Psoas muscle (tissue), 8 donors: ENCODE measurements around the gene ZGPAT. TPM values are rescaled to one million over a fixed set of nuclear protein-coding genes. Genes with fewer than 3 reads are reported as not detected.

ENCODE experiments used
- ATAC-seq, 4 donors: fragments of 200-7000 bp; cut with Tn5 transposase; one replicate each; pipeline ENCODE4 v1.9.1; 2020; ENCODE audit warnings: moderate library complexity in 3 of 4, mild to moderate bottlenecking in 2 of 4
- DNase-seq, 2 donors: peaks; one replicate each; pipeline ENCODE4 v3.0.0-alpha.2; 2020
- H3K27ac ChIP-seq: fragments of 200-600 bp; one replicate; pipeline ENCODE4 v1.8.0; 2022
- H3K27me3 ChIP-seq, 3 donors: fragments of 200-600 bp in 1 of 3; one replicate each; pipeline versions ENCODE4 v1.6.1 to v1.8.0; 2013 to 2022; ENCODE audit warnings: low read length in 2 of 3, mild to moderate bottlenecking in 2 of 3, moderate library complexity in 1 of 3; ENCODE audit not compliant: insufficient read depth in 3 of 3
- H3K36me3 ChIP-seq, 2 donors: fragments of 200-600 bp in 1 of 2; one replicate each; pipeline versions ENCODE4 v1.6.1 to v1.8.0; 2013 to 2022; ENCODE audit warnings: low read depth in 1 of 2, mild to moderate bottlenecking in 1 of 2, moderate library complexity in 1 of 2; ENCODE audit not compliant: insufficient read depth in 1 of 2
- H3K4me1 ChIP-seq: fragments of 200-600 bp; one replicate; pipeline ENCODE4 v1.8.0; 2022
- H3K4me3 ChIP-seq: fragments of 200-600 bp; one replicate; pipeline ENCODE4 v1.8.0; 2022; ENCODE audit warnings: mild to moderate bottlenecking
- H3K9me3 ChIP-seq: fragments of 200-600 bp; one replicate; pipeline ENCODE4 v1.8.0; 2022
- CTCF ChIP-seq: fragments of 200-600 bp; IDR thresholded peaks from one replicate; pipeline ENCODE4 v1.8.0; 2022; ENCODE audit warnings: antibody characterized with exemption
- WGBS, 3 donors: extraction: QIAGEN DNeasy Blood & Tissue Kit; methylation state at CpG; one replicate each; pipeline versions ENCODE4 v1.1.6 to v1.1.7; 2013; 5-methylcytosine and 5-hydroxymethylcytosine counted together
- intact Hi-C, 2 donors: fragments of 100-400 bp; cut with DNase I; formaldehyde crosslinking; loops; one replicate each; pipeline versions ENCODE4 v1.11.0 to v1.14.2; 2022
- polyA plus RNA-seq, 3 donors: library from polyadenylated mRNA; stranded (reverse); fragments of 200-250 nt; gene quantifications; one replicate each; pipeline ENCODE4 v1.2.3, GENCODE V29; 2013
- total RNA-seq, 4 donors: library from RNA; stranded (reverse); fragmentation: NEBNext Ultra II Directional in 2 of 4; extraction: Animal tissue kit (Norgen Biotek cat#: 25700) in 2 of 4; gene quantifications; one replicate each; pipeline versions ENCODE4 v1.2.1 to v1.2.4, GENCODE V29; 2021 to 2023
- donor health status: healthy with polysubstance abuse.
- donor health status: DM: no; HTN: no; CAD: no; lungs with moderate emphysema.
- donor health status: Bipolar disorder and iron deficiency.
- donor health status: healthy.
- donor health status: DM: yes; HTN: yes; CAD: no.
- donor health status: DM: no; HTN: no; CAD: no.
- donor health status: DM: no; HTN: no; CAD: no.
- donor health status: DM: yes; HTN: yes; CAD: no.

Gene ZGPAT
- total and polyA plus RNA-seq, 7 donors: 10.7 to 54.8 (median 18.2) TPM

GRCh38 chr20:63663332-63664066 is 44.3 kb upstream of the ZGPAT start:
- peaks cover 12 to 66% of the 10 kb centered on the region in 2 donors for H3K36me3 ChIP-seq
- H3K27me3 ChIP-seq: no peaks in the 10 kb centered on the region
- no peak overlapping the region for H3K4me3 ChIP-seq
- no peak for ATAC-seq
- H3K4me1 ChIP-seq: peaks cover 7% of the 10 kb centered on the region
- H3K9me3 ChIP-seq: no peaks in the 10 kb centered on the region
- no peak overlapping the region for H3K27ac ChIP-seq
- intact Hi-C loops: loop anchor here in 1 of 2 donors (5.0 kb wide), 1 partner anchor 39 kb away; no protein-coding TSS in a partner anchor
- no peak for DNase-seq
- 87 to 91% (median 89%) methylated on average over 26 of the region's 26 CpGs for WGBS, 3 donors
- no peak for TF ChIP-seq CTCF

GRCh38 chr20:63664143-63664851 is 43.5 kb upstream of the ZGPAT start:
- Histone ChIP-seq H3K36me3 (peaks cover 12 to 74% of the 10 kb centered on the region in 2 donors), H3K27me3 (no peaks in the 10 kb centered on the region), H3K27ac (no peak overlapping the region), H3K4me3 (no peak overlapping the region), H3K9me3 (no peaks in the 10 kb centered on the region), H3K4me1 (peaks cover 4% of the 10 kb centered on the region)
- no peak for DNase-seq
- intact Hi-C loops: loop anchor here in 1 of 2 donors (5.0 kb wide), 1 partner anchor 38 kb away; no protein-coding TSS in a partner anchor
- WGBS, 3 donors: 86 to 89% (median 89%) methylated on average over 21 to 22 of the region's 22 CpGs
- no peak for TF ChIP-seq CTCF
- no peak for ATAC-seq

DNA sequence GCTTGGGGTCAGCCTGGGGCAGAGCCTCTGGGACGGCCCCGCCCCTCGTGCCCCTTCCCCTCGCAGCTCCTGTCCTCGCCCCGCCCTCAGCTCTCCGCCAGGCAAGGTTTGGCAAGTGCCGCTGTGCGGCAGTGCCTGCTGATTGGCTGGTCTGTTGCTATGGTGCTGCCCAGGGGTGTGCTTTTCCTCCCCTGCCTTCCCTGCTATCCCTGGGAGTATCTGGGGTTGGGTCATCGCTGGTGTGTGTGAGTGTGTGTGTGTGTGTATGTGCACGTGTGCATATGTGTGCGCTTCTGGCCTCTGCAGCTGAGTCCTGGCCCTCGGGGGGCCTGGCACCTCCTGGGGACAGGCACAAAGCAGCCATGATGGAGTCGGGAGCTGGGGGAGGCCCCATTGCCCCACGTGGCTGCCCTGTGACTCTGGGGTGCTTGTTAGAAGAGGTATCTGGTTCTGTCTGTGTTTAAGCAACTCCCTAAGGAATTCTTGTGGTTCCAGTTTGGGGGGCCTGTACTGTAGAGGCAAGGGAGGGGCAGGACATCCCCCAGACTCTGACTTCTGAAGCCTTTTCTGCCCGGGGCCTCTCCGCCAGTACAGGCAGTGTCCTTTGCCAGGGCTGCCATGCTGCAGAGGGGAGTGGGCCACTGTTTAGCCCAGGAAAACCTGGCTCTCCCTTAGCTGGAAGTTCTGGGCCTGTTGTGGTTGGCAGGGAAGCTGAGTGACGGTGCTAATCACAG is 42.8 kb upstream of the ZGPAT start:
- 67 to 75% (median 73%) methylated on average over 18 of the region's 18 CpGs for WGBS, 3 donors
- H3K27ac ChIP-seq: no peak overlapping the region
- DNase-seq (no peak), ATAC-seq (peak in 1 of 4 donors; percentile 10)
- H3K9me3 ChIP-seq: no peaks in the 10 kb centered on the region
- H3K27me3 ChIP-seq: no peaks in the 10 kb centered on the region
- no peaks in the 10 kb centered on the region for H3K4me1 ChIP-seq
- TF ChIP-seq CTCF: no peak
- no peak overlapping the region for H3K4me3 ChIP-seq
- H3K36me3 ChIP-seq: peaks cover 12 to 74% of the 10 kb centered on the region in 2 donors
- intact Hi-C loops: loop anchor here in 1 of 2 donors (5.0 kb wide), 1 partner anchor 37 kb away; no protein-coding TSS in a partner anchor

GRCh38 chr20:63665708-63666107 is 42.1 kb upstream of the ZGPAT start:
- TF ChIP-seq CTCF: no peak
- Histone ChIP-seq H3K36me3 (peaks cover 12 to 69% of the 10 kb centered on the region in 2 donors), H3K27me3 (no peaks in the 10 kb centered on the region), H3K4me1 (no peaks in the 10 kb centered on the region), H3K4me3 (no peak overlapping the region), H3K27ac (no peak overlapping the region), H3K9me3 (no peaks in the 10 kb centered on the region)
- DNase-seq (no peak), ATAC-seq (peak in 1 of 4 donors; percentile 29)
- WGBS, 3 donors: 92 to 95% (median 94%) methylated on average over 14 of the region's 14 CpGs
- intact Hi-C loops: no loop called here
